Measurements from ENCODE around the gene UBE2F.
"Not testable (repeated sequence)": the region's sequence is repeated elsewhere in the genome, so short reads cannot be mapped to it uniquely, and the experiment has no call there.

The UBE2F gene

GRCh38 chr2:238019962-238020361 is 53.1 kb downstream of the UBE2F start:
- no peak for DNase-seq (ENCODE audit: low spot score)

- no peak for DNase-seq (ENCODE audit: low spot score)
Measured at GRCh38 chr2:238020816-238021215, 54.0 kb downstream of the UBE2F start.

GRCh38 chr2:238021327-238021726 is 54.5 kb downstream of the UBE2F start:
- no peak for DNase-seq (ENCODE audit: low spot score)

DNA sequence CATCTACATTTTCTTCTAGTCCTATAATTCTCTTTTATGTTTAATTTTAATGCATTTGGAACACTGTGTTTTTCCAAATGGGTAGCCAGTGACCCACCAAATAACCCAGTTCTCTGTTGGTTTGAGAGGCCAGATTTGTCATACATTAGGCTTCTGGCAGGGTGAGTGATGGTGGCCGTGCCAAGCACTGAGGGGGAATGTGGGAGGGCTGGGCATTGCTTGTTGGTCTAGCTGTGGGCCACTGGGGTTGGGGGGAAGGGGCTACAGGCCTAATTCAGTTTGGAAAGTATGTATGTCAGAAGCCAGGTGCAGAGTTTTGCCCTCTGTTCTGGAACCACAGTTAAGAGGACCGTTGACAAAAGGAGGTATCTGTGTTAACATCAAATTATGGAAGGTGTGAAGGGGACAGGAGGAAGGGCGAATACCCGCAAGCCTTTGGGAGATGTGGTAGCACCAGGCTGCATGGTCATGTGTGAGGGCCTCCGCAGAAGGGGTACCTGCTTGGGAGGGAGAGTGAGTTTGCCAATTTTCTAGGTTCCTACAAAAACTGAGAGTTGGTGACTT is 55.9 kb downstream of the UBE2F start:
- no peak for DNase-seq (ENCODE audit: low spot score)

DNA sequence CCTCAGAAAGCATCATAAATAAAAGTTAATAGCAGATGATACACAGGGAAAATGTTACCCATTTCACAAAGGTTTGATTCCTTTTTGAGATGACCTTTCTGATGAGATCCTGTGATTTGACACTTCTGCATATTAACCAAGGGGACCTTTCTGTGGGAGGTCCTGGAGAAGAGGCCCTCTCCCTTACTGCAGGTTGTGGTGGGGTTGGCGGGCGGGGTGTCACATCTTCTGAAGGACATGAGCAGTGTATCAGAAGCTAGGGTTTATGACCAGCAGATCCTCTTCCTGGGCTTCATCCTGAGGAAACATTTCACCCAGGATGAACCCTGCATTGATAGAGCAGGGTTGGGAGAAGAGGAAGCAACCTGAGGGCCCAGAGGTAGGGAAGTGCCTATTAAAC is 56.8 kb downstream of the UBE2F start:
- no peak for DNase-seq (ENCODE audit: low spot score)

- DNase-seq (ENCODE audit: low spot score): no peak
Measured at GRCh38 chr2:238024986-238025385, 58.2 kb downstream of the UBE2F start.

GRCh38 chr2:238025741-238026360 is 59.0 kb downstream of the UBE2F start:
- DNase-seq (ENCODE audit: low spot score): no peak

DNA sequence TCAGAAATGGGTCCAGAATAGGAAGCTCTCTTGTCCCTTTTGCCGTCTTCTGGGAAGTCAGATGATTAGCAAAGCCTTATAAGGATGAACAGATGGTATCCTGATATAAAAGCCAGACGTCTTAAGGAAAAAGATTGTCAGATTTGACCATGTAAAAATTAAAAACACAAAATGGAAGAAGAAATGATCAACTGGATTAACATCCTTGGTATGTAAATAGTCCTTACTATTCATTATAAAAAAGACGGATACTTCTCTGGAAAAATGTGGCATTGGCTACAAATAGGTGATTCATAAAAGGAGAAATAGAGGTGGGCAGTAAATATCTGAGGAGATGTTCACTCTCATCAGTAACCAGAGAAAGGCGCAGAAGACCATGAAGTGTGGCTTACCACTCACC is 60.2 kb downstream of the UBE2F start:
- no peak for DNase-seq (ENCODE audit: low spot score)

DNA sequence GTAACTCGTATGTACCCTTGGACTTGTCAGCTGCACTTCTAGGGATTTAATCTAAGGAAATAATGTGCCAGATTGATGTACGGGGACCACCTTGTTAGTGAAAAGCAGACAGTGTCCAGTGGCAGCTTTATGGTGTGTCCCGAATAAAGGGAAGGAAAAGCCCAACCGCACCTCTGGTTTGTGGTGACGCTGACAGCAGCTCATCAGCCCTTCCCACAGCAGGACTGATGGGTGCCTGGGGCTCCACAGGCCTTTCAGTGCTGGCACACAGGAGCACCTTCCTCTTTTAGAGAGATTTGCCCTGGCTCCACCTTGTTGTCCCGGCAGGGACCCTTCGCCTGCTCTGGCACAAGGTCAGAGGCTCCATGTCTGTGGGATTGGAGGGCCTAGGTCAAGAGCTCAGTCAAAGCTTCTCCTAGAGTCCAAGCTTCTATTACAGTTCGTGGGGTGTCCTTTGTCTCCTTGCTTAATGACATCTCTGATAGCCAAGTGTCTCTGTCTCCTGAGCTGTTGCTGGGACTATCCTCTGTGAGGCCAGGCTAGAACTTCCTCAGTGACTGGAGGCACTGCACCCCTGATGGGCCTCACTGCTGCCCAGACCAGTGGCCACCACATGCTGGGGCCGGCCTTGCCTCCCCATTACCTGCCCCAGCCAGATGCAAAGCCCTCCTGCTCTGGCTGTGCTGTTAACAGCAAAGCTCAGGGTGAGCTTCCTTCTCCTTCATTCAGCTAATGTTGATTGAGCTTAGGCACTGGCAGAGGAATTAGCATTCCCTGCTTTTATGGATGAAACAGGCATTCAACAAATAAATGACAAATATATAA is 61.0 kb downstream of the UBE2F start:
- no peak for DNase-seq (ENCODE audit: low spot score)

- DNase-seq (ENCODE audit: low spot score): no peak
Measured at GRCh38 chr2:238029853-238030252, 63.0 kb downstream of the UBE2F start.

- DNase-seq (ENCODE audit: low spot score): no peak
Measured at GRCh38 chr2:238030422-238031155, 63.8 kb downstream of the UBE2F start.

DNA sequence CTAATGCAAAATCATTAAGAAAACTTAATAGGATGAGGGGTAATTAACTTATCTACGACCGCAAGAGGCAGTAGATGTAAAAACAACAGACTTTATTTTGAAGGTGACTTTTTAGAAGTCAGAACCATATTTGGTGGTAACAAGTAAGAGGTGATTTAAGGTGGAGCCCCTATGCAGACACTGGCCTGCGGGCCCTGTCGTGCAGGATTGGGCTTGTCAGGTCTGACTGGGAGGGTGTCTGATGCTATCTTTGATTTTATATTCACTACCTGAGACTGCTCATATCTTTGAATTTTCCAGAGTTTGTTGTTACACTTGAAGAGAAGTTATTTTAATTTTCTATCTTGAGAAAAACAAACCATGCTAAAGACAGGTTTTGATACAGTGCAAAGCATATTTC is 64.9 kb downstream of the UBE2F start:
- no peak for DNase-seq (ENCODE audit: low spot score)

GRCh38 chr2:238032755-238033337 is 66.0 kb downstream of the UBE2F start:
- no peak for DNase-seq (ENCODE audit: low spot score)

- DNase-seq (ENCODE audit: low spot score): not testable (repeated sequence)
Measured at GRCh38 chr2:238033991-238034390, 67.2 kb downstream of the UBE2F start.

- DNase-seq (ENCODE audit: low spot score): no peak
Measured at GRCh38 chr2:238038203-238038602, 71.4 kb downstream of the UBE2F start.

DNA sequence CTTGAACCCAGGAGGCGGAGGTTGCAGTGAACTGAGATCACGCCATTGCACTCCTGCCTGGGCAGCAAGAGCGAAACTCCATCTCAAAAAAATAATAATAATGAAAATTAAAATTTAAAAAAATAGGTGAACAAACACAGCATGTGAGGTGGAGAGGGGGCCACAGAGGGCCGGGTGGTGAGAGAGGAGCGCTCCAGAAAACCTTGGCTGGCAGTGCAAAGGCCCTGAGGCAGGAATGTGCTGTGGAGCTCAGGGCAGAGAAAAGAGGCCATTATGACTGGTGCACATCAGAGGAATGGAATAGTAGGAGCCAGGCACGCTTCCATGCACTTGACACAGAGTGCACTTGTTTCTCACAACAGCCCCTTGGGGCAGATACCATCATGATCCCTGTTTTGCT is 72.3 kb downstream of the UBE2F start:
- no peak for DNase-seq (ENCODE audit: low spot score)

- no peak for DNase-seq (ENCODE audit: low spot score)
Measured at GRCh38 chr2:238039985-238040384, 73.2 kb downstream of the UBE2F start.

- DNase-seq (ENCODE audit: low spot score): no peak
Measured at GRCh38 chr2:238040918-238041317, 74.1 kb downstream of the UBE2F start.

DNA sequence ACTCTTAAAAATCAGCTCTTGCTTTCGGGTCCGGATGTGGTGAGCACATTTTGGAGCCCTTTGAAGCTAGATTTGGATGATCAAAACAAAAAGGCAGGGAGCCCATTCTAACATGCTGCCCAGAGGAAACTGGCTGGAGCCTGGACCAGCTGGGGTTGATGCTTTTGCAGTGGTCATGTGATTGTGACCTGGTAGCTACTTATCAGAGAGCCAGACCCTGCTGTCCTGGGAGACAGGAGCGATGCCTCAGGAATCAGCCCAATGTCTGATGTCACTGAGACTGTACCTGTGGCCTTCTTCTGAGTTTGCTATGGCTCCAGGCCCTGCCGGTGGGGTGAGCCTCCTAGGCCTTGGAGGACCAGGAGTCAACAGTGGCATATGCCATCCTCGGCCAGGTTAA is 75.3 kb downstream of the UBE2F start:
- no peak for DNase-seq (ENCODE audit: low spot score)

DNA sequence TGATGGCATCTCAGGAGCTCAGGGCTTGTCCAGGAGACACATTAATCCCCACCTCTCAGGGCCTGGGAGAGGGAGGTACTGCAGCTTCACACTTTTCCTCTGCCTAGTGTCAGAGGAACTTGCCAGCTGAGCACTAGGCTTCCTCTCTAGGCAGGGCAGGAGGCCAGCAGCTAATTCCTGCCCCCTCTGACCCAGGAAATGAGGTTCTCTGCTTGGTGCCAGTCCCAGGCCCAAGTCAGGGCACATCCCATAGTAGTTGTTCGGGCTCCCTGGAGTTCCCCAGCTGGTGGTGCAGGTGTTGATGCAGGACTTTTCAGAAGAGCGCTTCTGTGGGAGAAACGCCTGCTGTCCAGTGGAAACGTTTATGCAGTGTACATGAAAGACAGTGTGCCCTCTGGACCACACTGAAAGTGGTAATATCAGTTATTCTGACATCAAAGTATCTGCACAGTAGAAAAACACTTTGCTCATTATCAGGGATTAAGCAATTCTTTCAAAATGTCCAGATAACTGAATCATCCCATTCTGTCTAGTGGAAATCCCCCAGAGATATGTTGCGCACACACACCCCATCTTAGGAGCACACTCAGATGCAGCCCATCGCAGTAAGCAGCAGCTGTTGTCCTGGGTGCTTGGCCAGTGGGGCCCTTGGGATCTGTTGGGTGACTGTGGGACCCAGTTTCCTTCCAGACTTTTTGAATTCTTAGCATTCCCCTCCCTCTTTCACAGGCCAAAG is 76.2 kb downstream of the UBE2F start:
- no peak for DNase-seq (ENCODE audit: low spot score)

DNA sequence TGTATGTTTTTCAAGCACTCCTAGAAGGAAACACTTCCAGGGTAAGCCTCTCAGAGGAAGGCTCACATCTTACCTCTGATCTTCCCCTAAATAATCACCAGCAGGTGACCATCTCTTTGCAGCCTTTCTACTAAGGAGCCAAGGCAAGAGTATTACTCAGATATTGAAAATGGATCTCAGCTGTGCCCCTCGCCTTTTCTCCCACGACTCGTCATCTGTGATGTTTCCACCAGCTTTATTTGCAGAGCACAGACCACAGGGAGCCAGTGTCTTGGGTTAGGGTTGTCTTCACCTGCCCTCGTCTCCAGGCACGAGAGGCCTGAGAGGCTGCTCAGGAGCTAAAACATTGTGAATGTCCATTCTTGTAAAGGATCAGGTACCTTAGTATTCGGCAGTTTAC is 77.0 kb downstream of the UBE2F start:
- DNase-seq (ENCODE audit: low spot score): no peak

DNA sequence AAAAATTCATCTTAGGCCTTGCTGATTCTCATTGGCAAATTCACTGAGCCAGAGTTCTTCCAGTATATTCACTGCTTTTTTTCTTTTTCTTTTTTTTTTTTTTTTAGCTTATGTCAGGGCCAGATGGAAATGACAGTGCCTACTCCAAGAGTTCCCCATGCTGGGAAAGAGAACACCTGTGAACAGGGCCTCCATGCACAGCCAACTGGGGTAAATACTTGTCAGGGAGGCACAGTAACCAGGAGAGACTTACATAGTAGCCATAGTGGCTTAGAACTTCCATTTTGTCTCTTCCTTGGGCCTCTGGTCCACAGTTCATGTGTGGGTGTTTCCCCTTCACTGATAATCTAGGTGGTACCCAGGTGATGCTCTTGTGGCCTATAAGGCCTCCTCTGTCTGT is 78.8 kb downstream of the UBE2F start:
- no peak for DNase-seq (ENCODE audit: low spot score)

Measured in SW480 (cell line).